ENCODE data around the gene HOXD3. TPM values are rescaled to one million over a fixed set of nuclear protein-coding genes. Genes with fewer than 3 reads are reported as not detected.

HOXD3 gene
- total and polyA plus RNA-seq, 12 donors, result 0.10 to 1.1 (median 0.27) TPM; not detected in 5

GRCh38 chr2:176200971-176201370 is 43.9 kb downstream of the HOXD3 start:
- TF ChIP-seq CTCF (IDR thresholded peaks at IDR 0.05), result no peak
- peaks cover 0 to 8% (median 0%) of the 10 kb centered on the region in 11 donors for H3K9me3 ChIP-seq
- peaks cover 0 to 96% (median 63%) of the 10 kb centered on the region in 7 donors for H3K27me3 ChIP-seq
- ATAC-seq (no peak), DNase-seq (no peak)
- H3K4me3 ChIP-seq, result no peak overlapping the region
- WGBS, 2 donors, result 75 to 76% methylated on average over 21 of the region's 21 CpGs
- intact Hi-C loops (cut with DNase I), result no loop called here
- H3K36me3 ChIP-seq, result no peaks in the 10 kb centered on the region
- no peak overlapping the region for H3K27ac ChIP-seq
- no peaks in the 10 kb centered on the region for H3K4me1 ChIP-seq

- H3K9me3 ChIP-seq, result peaks cover 0 to 8% (median 0%) of the 10 kb centered on the region in 11 donors
- no peak for TF ChIP-seq CTCF (IDR thresholded peaks at IDR 0.05)
- no peaks in the 10 kb centered on the region for H3K4me1 ChIP-seq
- intact Hi-C loops (cut with DNase I), result no loop called here
- no peaks in the 10 kb centered on the region for H3K36me3 ChIP-seq
- WGBS, 2 donors, result 89 to 93% methylated on average over 7 of the region's 7 CpGs
- no peak overlapping the region for H3K4me3 ChIP-seq
- H3K27me3 ChIP-seq, result peaks cover 0 to 82% (median 47%) of the 10 kb centered on the region in 7 donors
- ATAC-seq, result no peak
- DNase-seq, result no peak
- H3K27ac ChIP-seq, result no peak overlapping the region
These were observed 45.4 kb downstream of the HOXD3 start for GRCh38 chr2:176202491-176202890.

- peaks cover 0 to 8% (median 0%) of the 10 kb centered on the region in 11 donors for H3K9me3 ChIP-seq
- no peaks in the 10 kb centered on the region for H3K4me1 ChIP-seq
- no peak for DNase-seq
- H3K4me3 ChIP-seq, result no peak overlapping the region
- no peak for TF ChIP-seq CTCF (IDR thresholded peaks at IDR 0.05)
- no peaks in the 10 kb centered on the region for H3K36me3 ChIP-seq
- no peak overlapping the region for H3K27ac ChIP-seq
- WGBS, 2 donors, result 79 to 90% methylated on average over 1 of the region's 1 CpG
- ATAC-seq, result no peak
- intact Hi-C loops (cut with DNase I), result no loop called here
- peaks cover 0 to 61% (median 22%) of the 10 kb centered on the region in 7 donors for H3K27me3 ChIP-seq
These were observed 48.0 kb downstream of the HOXD3 start for GRCh38 chr2:176205126-176205525.

GRCh38 chr2:176206136-176206535 is 49.0 kb downstream of the HOXD3 start:
- no peaks in the 10 kb centered on the region for H3K36me3 ChIP-seq
- WGBS, 2 donors, result 95 to 96% methylated on average over 2 of the region's 2 CpGs
- ATAC-seq, result no peak
- H3K4me3 ChIP-seq, result no peak overlapping the region
- H3K4me1 ChIP-seq, result no peaks in the 10 kb centered on the region
- no peak overlapping the region for H3K27ac ChIP-seq
- DNase-seq, result no peak
- no peak for TF ChIP-seq CTCF (IDR thresholded peaks at IDR 0.05)
- H3K9me3 ChIP-seq, result peaks cover 0 to 8% (median 0%) of the 10 kb centered on the region in 11 donors
- H3K27me3 ChIP-seq, result peaks cover 0 to 54% (median 15%) of the 10 kb centered on the region in 7 donors
- intact Hi-C loops (cut with DNase I), result no loop called here
